Aorta (tissue), 5 donors: ENCODE data around the gene HNRNPR. TPM values are rescaled to one million over a fixed set of nuclear protein-coding genes. Genes with fewer than 3 reads are reported as not detected.

Experiments
- ATAC-seq: fragments of 200-7000 bp; cut with Tn5 transposase; one replicate; pipeline ENCODE4 v1.9.1; 2022; ENCODE audit warnings: moderate library complexity; ENCODE audit not compliant: low FRiP score
- DNase-seq, 2 donors: peaks; one replicate each; pipeline ENCODE4 v3.0.0-alpha.2; 2020
- H3K27ac ChIP-seq, 2 donors: one replicate each; pipeline ENCODE4 v1.5.1; 2013; ENCODE audit warnings: low read length in 2 of 2, mild to moderate bottlenecking in 2 of 2, moderate library complexity in 2 of 2, control low read depth in 1 of 2, inconsistent platforms in 1 of 2, low read depth in 1 of 2
- H3K27me3 ChIP-seq, 2 donors: one replicate each; pipeline ENCODE4 v1.6.1; 2013; ENCODE audit warnings: control low read depth in 1 of 2, low read length in 1 of 2, mild to moderate bottlenecking in 1 of 2, moderate library complexity in 1 of 2; ENCODE audit not compliant: insufficient read depth in 2 of 2, control insufficient read depth in 1 of 2
- H3K36me3 ChIP-seq, 2 donors: one replicate each; pipeline ENCODE4 v1.6.1; 2013; ENCODE audit warnings: control low read depth in 1 of 2, low read length in 1 of 2, mild to moderate bottlenecking in 1 of 2; ENCODE audit not compliant: insufficient read depth in 2 of 2, control insufficient read depth in 1 of 2
- H3K4me1 ChIP-seq, 2 donors: one replicate each; pipeline ENCODE4 v1.6.1; 2013; ENCODE audit warnings: low read length in 2 of 2, control low read depth in 1 of 2, mild to moderate bottlenecking in 1 of 2, moderate library complexity in 1 of 2; ENCODE audit not compliant: insufficient read depth in 2 of 2, control insufficient read depth in 1 of 2
- H3K4me3 ChIP-seq, 2 donors: one replicate each; pipeline ENCODE4 v1.5.1; 2013; ENCODE audit warnings: low read length in 2 of 2, control low read depth in 1 of 2, mild to moderate bottlenecking in 1 of 2
- H3K9me3 ChIP-seq: one replicate; pipeline ENCODE4 v1.6.1; 2013; ENCODE audit warnings: mild to moderate bottlenecking, low read length; ENCODE audit not compliant: control insufficient read depth
- WGBS, 2 donors: extraction: QIAGEN DNeasy Blood & Tissue Kit; methylation state at CpG; one replicate each; pipeline ENCODE4 v1.1.7; 2013; 5-methylcytosine and 5-hydroxymethylcytosine counted together
- intact Hi-C, 2 donors: fragments of 100-400 bp; cut with DNase I; formaldehyde crosslinking; loops; one replicate each; pipeline versions ENCODE4 v1.14.2 to v1.15.0; 2022
- long read RNA-seq, 2 donors: library from polyadenylated mRNA; unstranded; transcript quantifications; one replicate each; pipeline ENCODE4 v2.0.0, GENCODE V29; 2020 to 2021
- polyA plus RNA-seq, 2 donors: library from polyadenylated mRNA; stranded (reverse); fragments of 200-250 nt; gene quantifications; one replicate each; pipeline ENCODE4 v1.2.3, GENCODE V29; 2013
- total RNA-seq, 2 donors: library from RNA; stranded (reverse); fragmentation: NEBNext Ultra II Directional; extraction: Animal tissue kit (Norgen Biotek cat#: 25700); gene quantifications; one replicate each; pipeline ENCODE4 v1.2.1, GENCODE V29; 2021
- donor health status: healthy with polysubstance abuse.
- donor health status: Bipolar disorder and iron deficiency.
- donor health status: DM: no; HTN: no; CAD: no.
- donor health status: DM: no; HTN: no; CAD: no.
- donor health status: DM: yes; HTN: yes; CAD: no.

Gene HNRNPR
- 100 to 1,000 TPM; 113 to 120 TPM for total RNA-seq
- 10 to 100 TPM; 56.6 to 69.1 TPM for polyA plus RNA-seq
- long read RNA-seq, donor 1, full-length matches to known transcripts = 56 of 268 reads
- long read RNA-seq, donor 1, partial matches to known transcripts = 102 of 268 reads
- long read RNA-seq, donor 1, other reads (novel, unspliced or antisense) = 110 of 268 reads
- long read RNA-seq, donor 2, full-length matches to known transcripts = 22 of 71 reads
- long read RNA-seq, donor 2, partial matches to known transcripts = 13 of 71 reads
- long read RNA-seq, donor 2, other reads (novel, unspliced or antisense) = 36 of 71 reads

DNA sequence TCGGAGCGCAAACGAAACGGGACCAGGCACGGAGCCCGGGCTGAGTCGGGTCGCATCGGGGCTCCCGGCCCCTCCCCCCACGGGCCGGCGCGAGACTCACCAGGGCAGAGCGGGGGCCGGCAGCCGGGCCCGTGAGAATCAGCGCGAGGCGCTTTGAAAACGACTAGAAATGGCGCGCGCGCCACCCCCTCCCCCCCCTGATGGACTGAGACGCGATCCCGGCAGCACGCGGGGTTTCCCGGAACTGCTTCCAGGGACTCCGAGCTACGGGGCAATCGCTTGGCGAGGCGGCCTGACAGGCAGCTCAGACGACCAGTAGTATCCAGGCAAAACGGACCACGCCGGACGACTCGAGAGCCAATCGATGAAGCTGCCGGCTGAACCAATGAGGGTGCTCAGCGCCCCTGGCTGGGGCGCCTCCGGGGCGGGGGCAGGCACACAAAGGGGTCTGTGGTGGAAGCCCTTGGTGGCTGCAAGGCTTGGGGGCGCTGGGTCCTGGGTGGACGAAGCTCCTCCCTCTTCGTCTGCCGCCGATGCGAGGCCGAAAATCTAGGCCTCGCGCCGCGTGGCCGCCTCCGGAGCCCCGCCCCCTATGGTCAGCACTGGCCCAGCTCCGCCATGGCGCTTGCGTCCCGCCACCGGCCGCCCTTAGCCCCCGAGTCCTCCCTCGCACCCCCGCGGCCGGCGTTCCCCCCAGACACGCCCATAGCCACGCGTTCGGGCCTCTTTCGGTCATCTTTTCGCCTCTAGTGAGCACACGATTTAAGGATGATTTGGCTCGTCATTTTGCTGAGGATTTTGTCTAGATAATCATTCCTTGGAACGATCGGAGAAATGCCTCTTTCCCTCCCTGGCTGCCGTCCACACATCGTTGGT, at the start of gene HNRNPR:
HNRNPR (minus strand) TSS at position 174 of the 876 bp plus-strand sequence. CDS start 3,276 bp downstream, outside the sequence.
- intact Hi-C loops = loop anchor here (1.0 to 10.0 kb wide), 5 partner anchors 24 to 190 kb away; partner anchors contain the start of genes ASAP3 (in 1 of the 2) and E2F2 (in 1 of the 2)
- Histone ChIP-seq H3K4me1 (peaks cover 0 to 4% of the 10 kb centered on the region in 2 donors), H3K27me3 (no peaks in the 10 kb centered on the region), H3K4me3 (peak within 1 kb of the TSS; percentile 88 to 99), H3K36me3 (no peaks in the 10 kb centered on the region), H3K27ac (peak within 1 kb of the TSS; percentile 69 to 97), H3K9me3 (no peaks in the 10 kb centered on the region)
- WGBS, 2 donors = 0% methylated on average over 77 to 87 of the region's 87 CpGs
- DNase-seq (peak; percentile 100), ATAC-seq (peak; percentile 99)

DNA sequence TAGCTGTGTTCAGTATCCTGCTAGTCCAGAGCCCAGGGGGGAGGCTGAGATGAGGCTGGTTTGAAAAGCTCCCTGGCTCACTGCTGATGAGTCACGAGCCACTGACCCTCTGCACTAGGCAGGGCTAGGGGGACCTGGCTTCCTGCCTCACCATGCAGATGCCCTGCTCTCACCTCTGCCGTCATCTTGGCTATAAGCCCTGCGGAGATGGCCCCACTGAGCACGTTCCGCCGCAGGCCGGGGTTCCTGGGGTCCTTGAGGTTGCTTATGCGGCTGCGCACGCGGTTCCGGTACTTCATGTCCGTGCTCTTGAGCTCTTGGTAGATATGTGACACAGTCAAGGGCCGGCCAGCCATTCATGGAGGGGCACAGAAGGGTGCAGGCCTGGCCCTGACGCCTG, 49.6 kb upstream of the HNRNPR start:
- no peak overlapping the region for H3K27ac ChIP-seq
- H3K9me3 ChIP-seq = no peaks in the 10 kb centered on the region
- no peaks in the 10 kb centered on the region for H3K4me1 ChIP-seq
- H3K27me3 ChIP-seq = no peaks in the 10 kb centered on the region
- peak; percentile 71 for ATAC-seq
- H3K4me3 ChIP-seq = no peak overlapping the region
- H3K36me3 ChIP-seq = peaks cover 0 to 2% of the 10 kb centered on the region in 2 donors
- peak; percentile 59 to 79 for DNase-seq
- WGBS, 2 donors = 91 to 92% methylated on average over 15 of the region's 15 CpGs
- intact Hi-C loops = no loop called here

DNA sequence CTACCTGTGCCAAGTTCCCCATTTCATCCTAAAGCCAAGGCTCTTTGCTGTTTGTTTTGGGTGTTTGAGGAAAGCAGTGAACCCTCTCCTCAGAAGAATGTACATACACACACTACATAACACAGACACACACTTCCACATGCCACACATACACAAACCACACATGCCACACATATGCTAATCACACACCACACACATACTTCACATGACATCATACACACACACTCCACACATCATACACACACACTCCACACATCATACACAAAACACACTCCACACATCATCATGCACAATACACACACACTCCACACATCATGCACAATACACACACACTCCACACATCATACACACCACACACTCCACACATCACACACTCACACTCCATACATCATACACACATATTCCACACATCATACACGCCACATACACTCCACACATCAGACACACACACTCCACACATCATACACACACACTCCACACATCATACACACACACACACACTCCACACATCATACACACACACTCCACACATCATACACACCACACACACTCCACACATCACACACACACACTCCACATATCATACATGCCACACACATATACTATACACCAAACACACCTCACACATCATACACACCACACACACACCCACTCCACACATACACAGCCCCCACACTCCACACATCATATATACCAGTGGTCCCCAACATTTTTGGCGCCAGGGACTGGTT, 48.2 kb upstream of the HNRNPR start:
- DNase-seq (no peak), ATAC-seq (peak; percentile 5)
- Histone ChIP-seq H3K36me3 (no peaks in the 10 kb centered on the region), H3K27me3 (no peaks in the 10 kb centered on the region), H3K4me1 (no peaks in the 10 kb centered on the region), H3K9me3 (no peaks in the 10 kb centered on the region), H3K4me3 (no peak overlapping the region), H3K27ac (no peak overlapping the region)
- intact Hi-C loops = no loop called here
- WGBS, 2 donors = 80 to 89% methylated on average over 2 of the region's 2 CpGs

DNA sequence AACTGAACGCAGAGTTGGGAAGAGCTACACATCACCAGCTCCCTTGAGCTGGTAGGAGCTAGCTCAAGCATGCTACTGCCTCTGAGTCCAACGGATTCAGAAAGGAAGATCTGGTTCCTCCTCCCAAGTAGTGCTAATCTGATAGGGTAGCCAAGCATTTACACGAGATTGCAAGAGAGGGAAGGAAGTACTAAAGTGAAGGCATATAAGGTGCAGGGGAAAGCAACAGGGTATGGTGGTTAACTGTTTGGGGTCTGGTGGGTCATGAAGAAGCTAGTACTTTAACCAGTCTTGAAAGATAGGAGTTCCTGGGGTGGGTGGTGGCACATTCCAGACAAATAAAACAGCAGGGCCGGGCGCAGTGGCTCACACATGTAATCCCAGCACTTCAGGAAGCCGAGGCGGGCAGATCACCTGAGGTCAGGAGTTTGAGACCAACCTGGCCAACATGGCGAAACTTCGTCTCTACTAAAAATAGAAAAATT, 45.8 kb upstream of the HNRNPR start:
- Histone ChIP-seq H3K9me3 (no peaks in the 10 kb centered on the region), H3K36me3 (peaks cover 0 to 1% of the 10 kb centered on the region in 2 donors), H3K27me3 (no peaks in the 10 kb centered on the region), H3K27ac (no peak overlapping the region), H3K4me3 (no peak overlapping the region), H3K4me1 (no peaks in the 10 kb centered on the region)
- intact Hi-C loops = no loop called here
- 57 to 62% methylated on average over 9 of the region's 9 CpGs for WGBS, 2 donors
- ATAC-seq = no peak
- no peak for DNase-seq

DNA sequence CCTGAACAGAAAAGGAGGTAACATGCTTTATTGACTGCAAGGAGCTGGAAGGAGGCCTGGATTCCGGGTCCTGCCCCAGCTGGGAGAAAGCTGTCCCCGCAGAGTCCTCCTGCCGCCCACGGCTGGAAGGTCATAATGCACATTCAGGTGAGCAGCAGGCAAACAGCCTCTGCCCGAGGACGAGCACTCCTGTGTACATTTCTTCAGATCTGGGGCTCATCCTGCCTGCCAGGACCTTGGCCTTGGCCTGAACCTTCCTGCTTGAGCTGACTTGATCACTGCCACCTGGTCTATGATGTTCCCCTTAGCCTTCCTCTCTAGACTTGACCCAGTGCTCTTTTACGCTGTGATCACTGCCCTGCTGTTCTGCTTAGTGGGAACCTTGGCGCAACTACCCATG, 43.4 kb upstream of the HNRNPR start:
- Histone ChIP-seq H3K9me3 (no peaks in the 10 kb centered on the region), H3K27me3 (no peaks in the 10 kb centered on the region), H3K27ac (no peak overlapping the region), H3K4me3 (no peak overlapping the region), H3K4me1 (no peaks in the 10 kb centered on the region), H3K36me3 (peaks cover 0 to 1% of the 10 kb centered on the region in 2 donors)
- no peak for DNase-seq
- intact Hi-C loops = no loop called here
- WGBS, 2 donors = 92 to 93% methylated on average over 8 of the region's 8 CpGs
- ATAC-seq = no peak

DNA sequence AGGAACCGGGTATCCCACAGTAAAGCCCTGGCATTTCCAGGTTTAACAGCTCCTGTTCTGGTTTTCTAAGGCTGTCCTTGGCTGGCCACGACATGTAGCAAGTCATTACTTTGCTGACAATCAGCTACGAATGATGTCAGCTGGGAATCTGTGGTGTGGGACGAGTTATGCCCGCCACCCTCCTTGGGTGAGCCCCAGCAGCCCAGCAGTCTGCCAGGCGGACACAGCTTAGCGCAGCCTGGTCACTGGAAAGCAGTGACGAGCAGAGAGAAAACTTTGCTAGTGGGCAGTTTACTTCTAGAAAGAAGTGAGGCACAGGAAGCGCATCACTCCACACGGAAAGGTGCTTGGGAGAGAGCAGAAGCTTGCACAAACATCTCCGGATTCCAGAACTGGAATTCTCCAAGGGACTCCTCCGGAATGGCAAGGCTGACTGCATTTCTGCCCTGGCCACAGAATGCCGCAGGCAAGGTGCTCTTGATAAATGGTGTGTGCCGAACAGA, 41.1 kb upstream of the HNRNPR start:
- intact Hi-C loops = no loop called here
- no peak for DNase-seq
- Histone ChIP-seq H3K4me3 (no peak overlapping the region), H3K36me3 (peaks cover 0 to 1% of the 10 kb centered on the region in 2 donors), H3K4me1 (no peaks in the 10 kb centered on the region), H3K27me3 (no peaks in the 10 kb centered on the region), H3K9me3 (no peaks in the 10 kb centered on the region), H3K27ac (peak overlapping the region in 1 of 2 donors; percentile 4)
- ATAC-seq = no peak
- 61 to 65% methylated on average over 14 of the region's 14 CpGs for WGBS, 2 donors

DNA sequence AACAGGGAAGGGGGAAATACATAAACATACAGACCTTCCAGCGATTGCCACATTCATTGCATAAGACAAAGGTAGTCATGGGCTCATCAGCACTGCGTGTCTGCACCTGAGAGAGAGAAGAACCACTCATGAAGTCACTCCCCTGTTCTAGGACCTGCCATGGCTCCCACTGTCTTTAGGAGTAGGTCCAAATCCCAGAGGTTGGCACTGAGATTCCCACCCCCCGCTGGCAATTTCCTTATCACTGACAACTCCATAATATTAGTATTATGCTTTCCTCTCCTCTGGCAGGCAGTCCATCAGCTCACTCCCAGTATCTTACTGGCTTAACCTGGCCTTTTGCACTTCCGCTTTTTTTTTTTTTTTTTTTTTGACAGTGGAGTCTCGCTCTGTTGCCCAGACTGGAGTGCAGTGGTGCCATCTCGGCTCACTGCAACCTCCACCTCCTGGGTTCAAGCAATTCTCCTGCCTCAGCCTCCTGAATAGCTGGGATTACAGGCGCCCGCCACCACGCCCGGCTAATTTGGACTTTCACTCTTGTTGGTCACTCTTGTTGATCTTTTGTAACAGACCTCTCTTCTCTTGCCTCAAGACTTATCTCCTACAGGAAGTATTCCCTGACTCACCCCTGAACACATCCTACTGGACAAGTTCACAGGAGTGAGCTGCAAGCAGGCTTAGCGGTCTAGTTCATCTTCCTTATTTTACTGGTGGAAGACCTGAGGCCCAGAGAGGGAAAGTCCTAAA, 40.4 kb upstream of the HNRNPR start:
- intact Hi-C loops = no loop called here
- Histone ChIP-seq H3K27ac (no peak overlapping the region), H3K27me3 (no peaks in the 10 kb centered on the region), H3K4me3 (no peak overlapping the region), H3K36me3 (peaks cover 0 to 1% of the 10 kb centered on the region in 2 donors), H3K9me3 (no peaks in the 10 kb centered on the region), H3K4me1 (no peaks in the 10 kb centered on the region)
- no peak for DNase-seq
- WGBS, 2 donors = 83 to 85% methylated on average over 11 of the region's 11 CpGs
- no peak for ATAC-seq
